Left kidney (tissue), 2 donors: ENCODE measurements around the gene JARID2. TPM values are rescaled to one million over a fixed set of nuclear protein-coding genes. Genes with fewer than 3 reads are reported as not detected.

Experiments used
- DNase-seq: peaks from one replicate; pipeline ENCODE4 v3.0.0-alpha.2; 2013
- polyA plus RNA-seq: library from polyadenylated mRNA; unstranded; fragments of 120-200 nt; gene quantifications from one replicate; pipeline ENCODE4 v1.2.1, GENCODE V29; 2013; ENCODE audit not compliant: insufficient read length

Gene JARID2
- polyA plus RNA-seq, 1 donor: 28.4 TPM

DNA sequence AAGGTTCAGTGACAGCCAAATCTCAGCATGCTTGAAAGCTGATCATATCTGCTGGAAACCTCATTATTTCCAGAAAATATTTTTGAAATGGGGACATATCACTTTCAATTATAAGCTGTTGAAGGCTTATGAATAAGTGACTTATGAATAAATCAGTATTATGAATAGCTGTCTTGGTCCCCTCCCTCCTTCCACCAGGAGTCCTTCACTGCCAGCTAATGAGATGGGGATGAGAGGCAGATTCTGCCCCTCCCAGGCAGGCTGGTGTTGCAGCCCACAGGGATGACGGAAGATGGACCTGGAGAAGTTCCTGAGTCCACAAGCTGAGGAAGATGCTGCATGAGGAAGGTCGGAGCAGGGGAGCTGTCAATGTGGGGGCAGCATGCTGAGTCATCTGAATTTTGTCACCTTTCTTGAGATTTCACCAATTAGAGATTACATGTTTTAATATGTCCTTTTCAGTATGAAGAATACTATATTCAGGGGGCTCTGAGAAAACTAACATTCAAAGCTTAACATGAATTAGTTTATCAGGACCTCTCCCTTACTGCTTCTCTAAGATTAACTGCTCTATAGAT lies 304.8 kb downstream of the JARID2 start:
- no peak for DNase-seq

DNA sequence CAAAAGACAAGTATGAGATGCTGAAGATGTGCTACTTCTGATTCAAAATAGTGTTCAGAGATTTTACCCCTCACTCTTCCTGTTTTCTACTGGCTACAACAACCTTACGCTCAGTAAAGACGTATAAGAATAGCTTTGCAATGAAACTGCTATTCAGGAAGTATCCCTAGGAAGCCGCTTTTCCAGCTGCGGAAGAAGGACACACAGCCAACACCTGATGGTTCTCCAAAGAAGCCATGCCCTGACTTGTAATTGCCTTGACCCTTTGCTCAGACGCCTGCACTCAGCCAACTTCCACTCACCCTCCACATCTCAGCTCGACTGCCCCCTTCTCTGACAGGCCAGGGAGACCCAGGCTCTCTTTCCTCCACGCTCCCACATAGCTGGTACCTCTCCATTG lies 305.4 kb downstream of the JARID2 start:
- DNase-seq: no peak

DNA sequence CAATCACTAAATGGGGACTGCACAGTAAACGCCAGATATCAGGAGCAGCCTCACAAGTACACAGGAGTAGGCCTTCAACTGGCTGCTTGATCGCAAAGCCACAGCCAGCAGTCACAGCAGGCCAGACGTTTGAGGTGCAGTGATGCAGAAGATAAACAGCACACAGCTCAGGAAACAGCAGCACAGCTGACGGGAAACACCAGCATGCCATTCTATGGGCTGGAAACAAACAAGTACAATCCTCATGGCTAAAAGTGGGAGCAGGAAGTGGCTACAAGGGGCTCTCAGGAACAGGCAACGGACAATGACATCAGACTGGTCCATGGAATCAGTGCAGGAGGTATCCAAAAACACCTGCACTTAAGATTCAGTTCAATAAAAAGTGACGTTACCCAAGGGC lies 305.9 kb downstream of the JARID2 start:
- no peak for DNase-seq

DNA sequence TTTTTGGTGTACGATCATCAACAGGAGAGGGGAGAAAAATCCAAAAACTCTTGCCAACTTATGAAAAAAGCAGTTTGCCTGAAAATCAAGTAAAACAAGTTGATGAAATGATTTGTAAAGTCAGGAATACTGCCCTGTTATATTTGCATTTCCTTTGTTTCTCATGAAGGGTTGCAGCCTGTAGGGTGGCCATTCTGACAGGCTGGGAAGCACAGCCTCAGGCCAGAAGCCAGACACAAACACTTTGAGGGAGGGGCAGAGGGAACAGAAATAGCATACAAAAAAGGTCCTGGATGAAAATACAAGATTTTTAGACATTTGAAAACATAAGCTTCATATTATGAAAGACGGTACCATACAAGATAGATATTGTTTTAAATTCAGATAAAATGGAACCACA lies 307.2 kb downstream of the JARID2 start:
- no peak for DNase-seq

DNA sequence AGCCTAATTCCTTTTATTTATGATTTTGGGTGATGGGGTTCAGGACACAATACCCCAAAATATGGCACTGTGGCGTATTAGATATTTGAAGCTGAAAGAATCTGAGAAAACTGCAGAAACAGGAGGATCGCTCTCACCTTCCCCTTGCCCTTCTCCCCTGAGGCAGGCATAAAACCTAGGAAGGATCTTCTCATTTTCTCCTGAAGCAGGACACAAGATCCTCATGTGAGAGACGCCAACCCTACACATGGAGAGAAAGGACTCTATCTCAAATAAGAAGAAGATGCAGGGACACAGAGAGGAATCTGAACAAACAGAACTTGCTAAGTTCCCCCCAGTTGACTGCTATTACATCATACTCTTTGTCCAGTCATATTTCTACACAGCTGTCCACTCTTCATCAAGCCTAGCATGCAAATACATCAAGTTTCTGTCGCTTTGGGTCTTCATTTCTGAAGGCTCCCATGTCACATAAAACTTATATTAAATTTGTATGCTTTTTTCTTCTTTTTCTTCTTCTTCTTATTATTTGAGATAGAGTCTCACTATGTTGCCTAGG lies 307.9 kb downstream of the JARID2 start:
- DNase-seq: no peak

DNA sequence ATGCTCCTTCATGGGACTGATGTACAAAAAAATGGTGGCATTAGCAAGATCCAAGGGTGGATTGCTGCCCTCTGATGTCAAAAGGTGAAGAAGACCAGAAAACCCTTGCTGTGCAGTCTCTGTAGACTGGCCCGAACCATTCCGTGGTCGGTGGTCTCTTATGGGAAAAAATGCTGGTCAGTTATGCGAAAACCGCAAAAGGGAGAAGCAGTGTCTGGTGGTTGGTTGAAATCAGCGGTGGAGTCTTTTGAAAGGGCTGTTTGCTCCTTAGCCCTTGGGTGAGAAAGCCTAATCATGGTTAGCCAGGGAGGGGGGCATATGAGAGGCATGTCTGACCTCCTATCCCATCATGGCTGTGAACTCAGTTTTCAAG lies 308.8 kb downstream of the JARID2 start:
- DNase-seq: no peak

DNA sequence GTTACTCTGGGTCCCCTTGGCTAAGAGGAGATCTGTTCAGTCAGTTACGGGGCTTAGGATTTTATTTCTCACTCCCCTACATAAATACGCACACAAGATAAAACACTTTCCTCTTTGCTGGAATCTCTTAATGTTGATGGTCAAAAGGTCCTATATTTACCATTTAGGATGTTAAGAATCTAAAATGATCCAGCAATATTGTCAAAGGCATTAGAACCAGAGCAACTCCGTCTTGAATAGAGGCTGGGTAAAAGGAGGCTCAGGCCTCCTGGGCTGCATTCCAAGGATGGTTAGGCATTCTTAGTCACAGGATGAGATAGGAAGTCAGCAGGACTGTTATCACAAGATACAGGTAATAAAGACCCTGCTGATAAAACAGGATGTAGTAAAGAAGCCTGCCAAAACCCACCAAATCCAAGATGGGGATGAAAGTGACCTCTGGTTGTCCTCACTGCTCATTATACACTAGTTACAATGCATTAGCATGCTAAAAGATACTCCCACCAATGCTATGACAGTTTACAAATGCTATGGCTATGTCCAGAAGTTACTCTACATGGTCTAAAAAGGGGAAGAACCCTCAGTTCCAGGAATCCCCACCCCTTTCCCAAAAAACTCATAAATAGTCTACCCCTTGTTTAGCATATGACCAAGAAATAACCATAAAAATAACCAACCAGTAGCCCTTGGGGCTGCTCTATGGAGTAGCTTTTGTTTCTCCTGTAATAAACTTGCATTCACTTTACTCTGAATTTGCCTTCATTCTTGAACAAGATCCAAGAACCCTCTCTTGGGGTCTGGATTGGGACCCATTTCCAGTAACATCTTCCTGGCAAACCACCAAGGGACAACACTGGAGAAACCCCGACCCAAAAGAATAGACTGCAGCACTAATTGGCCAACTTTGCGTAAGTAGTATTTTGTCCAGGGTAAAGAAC lies 309.5 kb downstream of the JARID2 start:
- DNase-seq: no peak

DNA sequence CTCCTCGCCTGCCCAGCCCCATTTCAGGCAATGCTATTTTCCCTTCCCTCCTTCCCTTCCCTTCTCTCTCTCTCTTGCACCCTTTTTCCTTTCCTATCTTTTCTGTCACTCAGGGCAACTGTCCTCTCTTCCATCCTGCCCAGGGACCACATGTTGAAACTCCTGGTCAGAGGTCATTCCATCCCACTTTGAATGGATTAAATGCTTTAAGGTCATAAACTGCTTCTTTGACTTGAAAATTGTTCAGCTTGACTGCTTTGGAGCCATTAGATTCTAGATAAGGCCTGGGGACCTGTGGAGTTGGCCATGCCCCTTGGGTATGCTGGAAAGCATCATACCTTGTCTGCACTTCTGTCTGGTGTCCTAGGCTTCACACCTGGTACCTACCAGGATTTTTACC lies 310.8 kb downstream of the JARID2 start:
- no peak for DNase-seq

DNA sequence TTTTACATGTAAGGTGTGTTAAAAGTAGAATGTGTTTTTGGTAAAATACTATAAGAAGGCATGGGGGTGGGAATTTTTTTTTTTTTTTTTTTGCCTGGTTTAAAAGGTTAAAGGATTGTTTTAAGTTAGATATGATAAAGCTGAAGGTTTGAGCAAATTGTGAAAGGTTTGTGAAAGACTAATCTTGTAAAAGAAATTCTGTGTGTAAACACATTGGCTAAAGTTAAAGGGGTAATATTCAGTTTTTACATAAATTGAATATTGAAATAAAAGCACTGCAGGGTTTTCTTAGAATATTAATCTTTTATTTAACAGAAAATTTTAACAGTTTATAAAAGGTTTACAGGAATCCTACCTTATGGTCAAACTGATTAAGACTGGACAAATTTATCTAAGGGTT lies 311.3 kb downstream of the JARID2 start:
- no peak for DNase-seq

DNA sequence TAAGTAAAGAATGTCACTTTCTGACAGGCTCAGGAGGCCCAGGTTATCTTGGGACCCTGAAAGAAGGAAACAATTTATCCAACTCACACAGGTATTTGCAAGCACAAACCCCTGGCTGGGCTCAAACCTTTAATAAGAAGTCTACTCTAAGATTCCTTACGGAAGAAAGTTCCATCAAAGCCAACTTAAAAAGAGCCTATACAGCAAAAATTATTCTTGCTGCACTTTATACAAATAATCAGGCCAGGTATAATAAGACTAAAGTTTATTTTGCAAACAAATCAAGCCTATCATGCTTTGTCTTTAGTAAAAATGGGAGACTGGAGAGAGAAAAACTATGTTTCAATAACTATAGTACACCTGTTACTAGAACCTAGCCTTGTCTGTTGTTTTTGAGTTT lies 314.8 kb downstream of the JARID2 start:
- no peak for DNase-seq

DNA sequence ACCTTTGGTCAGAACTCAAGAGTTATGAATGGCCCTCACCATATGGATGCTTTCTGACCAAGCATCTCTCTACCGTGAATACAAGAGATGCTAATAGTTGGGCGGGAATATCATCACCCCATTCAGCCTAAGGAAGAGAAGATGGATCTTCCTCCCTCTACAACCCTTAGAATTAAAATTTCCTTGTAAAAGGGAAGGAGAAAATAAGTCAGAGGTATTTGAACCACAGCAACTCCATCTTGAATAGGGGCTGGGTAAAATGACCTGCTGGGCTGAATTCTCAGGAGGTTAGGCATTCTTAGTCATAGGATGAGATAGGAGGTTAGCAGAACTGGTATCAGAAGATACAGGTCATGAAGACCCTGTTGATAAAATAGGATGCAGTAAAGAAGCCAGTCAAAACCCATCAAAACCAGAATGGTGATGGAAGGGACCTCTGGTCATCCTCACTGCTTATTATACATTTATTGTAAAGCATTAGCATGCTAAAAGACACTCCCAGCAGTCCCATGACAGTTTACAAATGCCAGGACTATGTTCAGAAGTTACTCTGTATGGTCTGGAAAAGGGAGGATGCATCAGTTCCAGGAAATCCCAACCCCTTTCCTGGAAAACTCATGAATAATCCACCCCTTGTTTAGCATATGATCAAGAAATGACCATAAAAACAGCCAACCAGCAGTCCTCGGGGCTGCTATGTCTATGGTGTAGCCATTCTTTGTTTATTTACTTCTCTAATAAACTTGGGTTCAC lies 315.8 kb downstream of the JARID2 start:
- DNase-seq: no peak

DNA sequence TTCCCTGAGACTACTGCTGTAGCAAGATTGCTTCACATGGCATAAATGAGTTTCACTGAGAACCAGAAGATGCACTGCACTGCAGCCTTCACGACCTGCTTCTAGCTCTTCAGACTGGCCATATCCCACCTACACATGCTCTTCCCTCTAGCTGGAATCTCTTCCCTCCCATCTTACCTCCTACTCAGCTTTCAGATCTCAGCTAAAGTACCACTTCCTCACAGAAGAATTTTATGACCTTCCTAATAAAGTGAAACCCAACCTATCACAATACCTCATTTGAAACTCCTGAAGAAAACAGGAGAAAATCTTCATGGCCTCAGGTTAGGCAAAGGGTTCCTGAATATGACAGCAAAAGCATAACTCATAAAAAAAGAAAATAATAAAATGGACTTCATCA lies 317.1 kb downstream of the JARID2 start:
- DNase-seq: no peak

DNA sequence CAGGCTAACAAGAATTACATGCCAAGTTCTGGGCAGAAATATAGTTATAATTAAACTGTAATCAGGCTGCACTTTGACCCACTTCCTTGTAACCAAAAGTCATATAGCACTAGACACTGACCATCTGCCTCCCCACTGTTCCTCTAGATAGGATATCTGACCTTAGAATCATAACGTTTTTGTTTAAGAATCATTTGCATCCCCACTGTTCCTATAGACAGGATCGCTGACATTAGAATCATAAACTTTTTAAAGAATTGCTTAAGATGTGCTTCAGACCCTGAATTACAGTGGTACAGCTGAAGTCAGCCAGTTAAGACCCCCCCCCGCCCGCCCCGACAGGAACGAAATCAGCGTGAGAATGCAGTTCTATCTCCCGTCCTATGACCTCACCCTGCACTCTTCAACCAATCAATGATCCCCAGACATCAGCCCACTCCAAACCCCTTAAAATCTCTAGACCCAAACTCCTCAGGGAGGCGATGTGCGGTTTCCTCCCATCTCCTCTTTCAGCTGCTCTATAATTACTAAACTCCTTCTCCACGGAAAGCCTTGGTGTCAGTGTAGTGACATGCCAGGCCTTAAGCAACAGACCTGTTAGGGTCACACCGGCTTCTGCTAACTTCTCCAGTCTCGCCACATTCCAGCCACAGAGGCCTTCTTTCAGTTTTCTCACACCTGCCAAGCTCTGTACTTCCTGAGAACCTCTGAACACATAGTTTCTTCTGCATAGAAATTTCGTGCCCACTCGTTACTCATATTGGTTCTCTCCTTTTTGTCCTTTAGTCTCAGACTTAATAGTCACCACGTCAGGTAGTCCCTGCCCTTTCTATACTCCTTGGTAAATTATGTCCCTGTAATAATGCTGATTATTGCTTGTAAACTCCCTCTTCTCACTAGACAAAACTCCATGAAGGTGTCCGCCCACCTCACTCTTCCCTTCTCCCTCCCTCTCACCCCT lies 323.4 kb downstream of the JARID2 start:
- DNase-seq: peak; percentile 55

DNA sequence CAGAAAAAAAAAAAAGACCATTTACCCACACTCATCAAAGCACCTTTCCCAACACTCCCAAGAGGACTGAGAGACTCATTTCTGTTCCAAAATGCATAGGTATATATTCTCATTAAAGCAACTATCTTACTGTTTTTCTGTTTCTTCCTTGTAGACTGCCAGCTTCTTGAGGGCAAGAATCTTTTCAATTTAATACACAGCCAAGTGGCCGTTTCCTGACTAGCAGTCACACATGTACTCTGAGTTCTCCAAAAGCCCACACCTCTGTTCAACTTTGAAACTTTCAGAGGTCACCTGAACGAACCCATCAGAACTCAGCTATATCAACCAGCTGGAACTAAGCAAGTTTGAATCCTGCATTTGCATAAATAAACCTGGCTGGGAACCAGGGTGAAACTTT lies 324.3 kb downstream of the JARID2 start:
- no peak for DNase-seq
